ENCODE data around the gene ZIC4.

ZIC4 gene

DNA sequence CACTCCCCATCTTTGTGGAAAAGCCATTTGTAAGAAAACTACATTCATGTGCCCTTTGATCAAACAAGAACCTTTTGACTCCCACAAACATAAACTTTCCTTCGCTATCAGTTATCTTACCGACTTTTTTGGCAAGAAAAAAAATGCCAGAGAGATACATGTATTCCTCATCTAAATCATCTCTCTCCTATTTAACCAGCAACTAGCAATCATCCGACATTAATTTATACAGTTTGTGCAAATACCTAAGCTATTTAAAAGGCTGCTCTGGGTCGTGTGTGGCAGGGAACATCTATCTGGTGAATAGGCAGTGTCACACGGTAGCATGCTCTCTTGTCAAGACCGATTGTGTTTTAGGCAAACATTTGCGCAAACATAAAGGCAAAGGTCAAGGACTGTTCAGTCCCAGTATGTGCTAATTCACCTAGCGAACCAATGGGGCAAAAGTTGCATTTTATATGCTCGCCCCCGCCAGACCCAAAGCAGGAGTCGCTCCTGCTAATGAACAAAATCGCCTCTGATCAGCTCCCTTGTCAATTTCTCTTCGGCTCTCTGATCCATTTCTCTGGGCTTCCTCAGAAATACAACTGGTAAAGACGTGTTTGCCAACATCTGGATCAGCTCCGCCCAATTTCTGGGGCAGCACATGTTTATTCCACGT, 37.7 kb downstream of the ZIC4 start:
- no peak for DNase-seq

DNA sequence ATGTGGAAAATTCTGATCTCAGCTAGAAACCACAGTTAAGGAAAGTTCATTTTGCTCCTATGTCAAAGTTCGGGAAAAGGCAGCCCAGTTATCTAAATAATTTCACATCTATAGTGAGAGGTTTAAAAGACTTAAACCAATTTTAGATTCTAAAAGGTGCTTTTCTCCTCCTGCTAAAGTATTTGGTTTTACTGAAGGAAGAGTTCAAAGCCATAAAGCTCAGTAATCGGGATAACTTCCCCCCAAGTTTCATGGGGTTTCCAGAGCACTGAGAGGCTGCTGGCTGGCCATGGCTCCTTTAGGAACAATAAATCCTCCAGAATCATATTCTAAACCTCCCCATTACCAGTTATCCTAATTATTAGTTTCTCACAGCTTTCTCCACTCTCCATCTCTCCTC, 38.2 kb downstream of the ZIC4 start:
- no peak for DNase-seq

GRCh38 chr3:147367676-147368075, 38.7 kb downstream of the ZIC4 start:
- no peak for DNase-seq

DNA sequence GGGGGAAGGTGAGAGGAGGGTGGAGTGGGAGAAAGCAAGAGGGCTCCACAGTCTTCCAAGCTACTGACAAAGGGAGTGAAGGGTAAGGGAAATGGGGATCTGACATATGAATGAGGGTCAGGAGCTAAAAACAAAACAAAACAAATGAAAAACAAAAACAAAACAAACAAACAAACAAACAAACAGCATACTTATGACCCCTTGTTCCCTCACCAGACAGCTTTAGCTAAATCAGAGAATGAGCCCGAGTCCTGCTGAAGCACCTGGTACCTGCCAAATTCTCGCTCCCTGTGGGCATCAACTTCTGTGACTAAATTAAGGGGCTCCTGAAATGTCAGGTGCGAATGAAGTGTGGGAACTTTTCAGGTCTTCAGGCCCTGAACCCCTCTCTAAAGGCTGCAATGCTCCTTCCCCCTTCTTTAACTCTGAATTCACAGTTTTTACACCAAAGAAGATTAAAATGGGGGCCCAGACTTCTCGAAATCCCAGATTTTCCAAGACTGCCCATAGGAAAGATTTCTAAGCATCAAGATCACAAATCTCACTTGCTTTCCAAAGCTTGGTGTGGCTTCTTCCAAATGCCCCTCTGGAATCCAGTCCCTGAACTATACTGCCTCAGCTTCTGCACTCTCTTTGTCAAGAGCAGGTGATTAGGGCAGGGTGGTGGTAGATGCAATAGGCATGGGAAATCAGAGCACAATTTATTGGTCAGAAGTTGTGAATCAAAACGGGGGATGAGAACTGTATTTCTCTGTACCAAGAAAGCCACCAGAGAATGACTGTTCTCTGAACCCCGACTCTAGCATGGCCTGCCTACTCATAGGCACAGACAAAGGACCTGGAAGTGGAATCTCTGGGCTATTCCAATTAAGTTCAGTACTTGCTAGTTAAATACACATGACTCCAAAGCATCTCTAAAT, 40.9 kb downstream of the ZIC4 start:
- no peak for DNase-seq

- no peak for DNase-seq
Measured at GRCh38 chr3:147364771-147365170, 41.6 kb downstream of the ZIC4 start.

GRCh38 chr3:147361454-147362420, 44.6 kb downstream of the ZIC4 start:
- DNase-seq, result peak; percentile 73

- no peak for DNase-seq
Measured at GRCh38 chr3:147360646-147361453, 45.5 kb downstream of the ZIC4 start.

- no peak for DNase-seq
Measured at GRCh38 chr3:147360051-147360439, 46.3 kb downstream of the ZIC4 start.

DNA sequence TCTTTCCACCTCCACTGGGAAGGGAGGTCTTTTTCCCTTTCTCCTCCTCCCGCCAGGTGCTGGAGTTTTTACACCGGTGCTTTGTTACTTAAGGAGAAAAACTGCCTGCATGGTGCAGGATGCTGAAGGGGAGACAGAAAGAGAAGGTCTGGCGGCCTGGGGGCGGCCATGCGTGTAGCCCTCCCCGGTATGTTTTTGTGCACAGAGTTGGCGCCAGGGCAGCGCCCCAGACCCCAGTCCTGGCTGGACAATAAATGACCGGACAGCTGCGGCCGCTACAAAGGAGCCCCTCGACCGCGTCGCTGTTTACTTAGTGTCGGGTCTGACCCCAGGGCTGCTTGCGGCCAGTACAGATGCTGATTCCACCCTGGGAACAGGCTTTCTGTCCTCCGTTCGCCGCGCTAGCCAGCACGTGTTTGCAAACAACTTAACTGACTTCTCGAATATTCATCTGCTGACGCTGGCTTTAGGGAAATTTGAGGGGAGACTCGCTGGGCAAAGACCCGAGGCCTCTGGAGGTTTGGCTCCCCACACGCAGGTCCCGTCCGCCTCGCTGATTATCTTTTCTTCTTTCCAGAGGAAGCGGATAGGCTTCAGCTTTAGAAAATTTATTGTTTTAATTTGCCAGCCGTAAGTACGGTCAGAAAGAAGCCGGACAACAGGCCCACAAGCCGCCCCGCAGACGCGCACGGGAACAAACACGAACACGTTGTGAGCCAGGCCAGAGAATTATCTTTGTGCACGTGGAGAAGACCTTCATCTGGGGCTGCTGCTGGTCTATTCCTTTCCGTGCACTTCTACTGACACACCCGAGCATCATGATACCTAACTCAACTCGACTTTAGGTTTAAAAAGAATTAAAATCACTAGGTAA, 46.9 kb downstream of the ZIC4 start:
- no peak for DNase-seq

GRCh38 chr3:147358144-147358992, 48.0 kb downstream of the ZIC4 start:
- no peak for DNase-seq

DNA sequence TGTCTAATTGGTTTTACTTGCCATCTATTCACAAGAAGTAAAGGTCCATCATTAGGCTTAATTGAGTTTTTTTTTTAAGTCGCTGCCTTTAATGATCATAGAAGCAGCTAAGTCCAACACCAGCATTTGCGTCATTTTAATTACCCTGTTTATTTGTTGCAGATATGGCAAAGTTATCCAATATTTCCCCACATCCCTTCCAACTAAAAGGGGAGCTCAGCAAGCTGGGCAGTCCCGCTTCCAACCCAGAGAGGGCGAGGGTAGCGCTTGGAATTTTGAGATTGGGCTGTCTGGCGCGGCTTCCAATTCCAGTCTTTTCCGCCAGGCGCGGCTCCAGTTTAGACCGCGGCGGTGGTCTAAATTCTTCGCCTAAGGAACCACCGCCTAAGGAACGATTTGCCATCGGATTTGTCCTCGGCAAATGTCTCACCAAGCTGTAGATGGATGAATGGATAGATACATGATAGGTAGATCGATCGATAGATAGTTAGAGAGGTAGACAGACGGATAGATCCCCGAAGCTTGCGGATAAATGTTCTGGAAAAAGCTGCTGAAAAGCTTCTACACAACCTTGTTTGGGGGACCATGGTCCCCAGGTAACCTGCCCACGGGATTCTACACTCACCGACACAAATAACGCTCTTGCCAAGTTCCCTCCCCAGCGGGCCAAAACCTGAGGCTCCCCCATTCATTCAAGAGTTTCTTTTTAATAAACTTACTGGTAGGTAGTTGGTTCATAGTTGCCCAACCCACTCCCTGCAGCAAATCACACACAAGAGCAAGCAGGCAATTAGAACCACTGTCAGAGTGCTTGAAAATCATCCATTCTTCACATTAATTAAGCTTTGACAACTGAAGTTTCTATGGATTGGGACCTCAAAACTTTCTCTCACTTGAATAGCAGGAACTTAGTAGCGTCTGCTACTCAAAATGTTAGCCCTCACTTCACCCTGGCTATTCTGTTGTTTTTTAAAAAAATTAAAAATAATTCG, 49.1 kb downstream of the ZIC4 start:
- no peak for DNase-seq

DNA sequence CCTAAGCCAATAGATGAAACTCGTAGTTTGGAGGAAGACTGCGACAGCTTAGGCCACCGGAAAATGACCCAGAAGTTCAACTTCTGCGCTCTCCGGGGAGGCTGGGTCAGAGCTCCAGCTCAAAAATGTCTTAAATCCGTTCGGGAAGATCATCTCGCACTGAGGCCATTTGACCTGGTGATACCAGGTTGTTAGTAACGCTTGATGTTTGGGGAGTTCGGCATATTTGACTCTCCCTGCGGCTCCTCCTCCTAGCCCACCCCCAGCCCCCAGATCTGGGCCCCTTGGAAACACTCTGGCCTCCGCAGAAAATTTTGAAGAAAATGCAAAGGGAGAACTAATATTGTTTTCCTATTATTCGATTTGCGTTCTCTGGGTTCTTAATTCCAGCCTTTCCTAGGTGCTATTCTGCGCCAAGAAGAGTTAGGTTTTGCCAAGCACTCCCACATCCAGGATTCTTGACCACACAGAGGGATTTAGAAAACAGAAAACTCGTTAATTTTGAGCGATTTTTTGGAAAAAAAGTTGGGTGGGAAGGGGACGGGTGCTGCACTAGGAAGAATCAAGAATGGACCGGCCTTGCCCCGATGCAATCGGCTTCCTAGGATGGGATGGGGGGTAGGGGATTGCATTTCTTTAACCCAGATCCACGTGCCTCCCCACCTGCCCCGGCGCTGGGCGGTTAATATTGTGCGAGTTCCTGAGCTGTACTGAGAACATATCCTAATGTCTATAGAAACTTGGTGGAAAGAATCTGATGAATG, 50.0 kb downstream of the ZIC4 start:
- DNase-seq, result no peak

GRCh38 chr3:147355753-147356090, 50.6 kb downstream of the ZIC4 start:
- no peak for DNase-seq

- DNase-seq, result no peak
Measured at GRCh38 chr3:147355084-147355752, 51.1 kb downstream of the ZIC4 start.

DNA sequence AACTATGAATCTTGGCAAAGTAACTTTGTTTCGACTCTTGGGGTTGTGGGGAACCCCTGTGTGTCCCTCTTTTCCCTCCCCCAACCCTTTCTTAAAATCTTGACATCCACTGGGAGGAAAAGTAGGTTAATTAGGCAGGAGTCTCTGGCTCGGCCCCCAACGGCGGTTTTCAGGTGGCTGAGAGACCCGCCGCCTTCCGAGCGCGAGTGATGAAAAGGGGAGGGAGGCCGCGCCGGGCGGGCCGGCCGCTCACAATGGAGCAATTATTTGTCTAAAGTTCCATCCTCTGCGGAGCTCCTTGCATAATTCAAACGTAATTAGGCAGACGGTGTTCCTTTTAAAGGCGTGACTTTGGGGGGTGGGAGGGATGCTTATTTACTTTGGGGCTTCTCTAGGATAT, 51.7 kb downstream of the ZIC4 start:
- DNase-seq, result no peak

DNA sequence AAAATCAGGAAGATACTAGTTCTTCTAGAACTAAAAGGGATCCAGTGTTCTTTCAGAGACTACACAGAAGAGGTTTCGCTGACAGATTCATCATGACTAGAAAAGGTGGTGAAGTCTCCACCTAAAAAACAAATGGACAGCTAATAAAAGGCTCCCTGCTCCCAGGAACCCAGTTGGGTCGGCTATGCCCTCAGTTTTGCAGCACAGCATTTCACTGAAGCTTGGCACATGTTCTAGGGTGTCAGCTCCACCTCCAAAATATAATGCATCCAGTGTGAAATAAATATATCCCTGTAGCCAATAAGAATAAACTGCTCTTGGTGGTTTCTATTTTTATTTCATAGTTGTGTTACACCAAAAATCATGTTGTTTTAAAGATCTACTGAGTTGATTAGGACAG, 55.0 kb downstream of the ZIC4 start:
- DNase-seq, result no peak

GRCh38 chr3:147348976-147349375, 57.4 kb downstream of the ZIC4 start:
- DNase-seq, result no peak

GRCh38 chr3:147343926-147344325, 62.4 kb downstream of the ZIC4 start:
- no peak for DNase-seq

All from activated CD4-positive, alpha-beta T cell treated with anti-CD3 and anti-CD28 coated beads for 48 hours (primary cell).